ENCODE data around the gene ETV3. TPM values are rescaled to one million over a fixed set of nuclear protein-coding genes. Genes with fewer than 3 reads are reported as not detected.
"Not testable (repeated sequence)": the region's sequence is repeated elsewhere in the genome, so short reads cannot be mapped to it uniquely, and the experiment has no call there.

ETV3 gene
- total RNA-seq, 1 donor, result 17.0 TPM

DNA sequence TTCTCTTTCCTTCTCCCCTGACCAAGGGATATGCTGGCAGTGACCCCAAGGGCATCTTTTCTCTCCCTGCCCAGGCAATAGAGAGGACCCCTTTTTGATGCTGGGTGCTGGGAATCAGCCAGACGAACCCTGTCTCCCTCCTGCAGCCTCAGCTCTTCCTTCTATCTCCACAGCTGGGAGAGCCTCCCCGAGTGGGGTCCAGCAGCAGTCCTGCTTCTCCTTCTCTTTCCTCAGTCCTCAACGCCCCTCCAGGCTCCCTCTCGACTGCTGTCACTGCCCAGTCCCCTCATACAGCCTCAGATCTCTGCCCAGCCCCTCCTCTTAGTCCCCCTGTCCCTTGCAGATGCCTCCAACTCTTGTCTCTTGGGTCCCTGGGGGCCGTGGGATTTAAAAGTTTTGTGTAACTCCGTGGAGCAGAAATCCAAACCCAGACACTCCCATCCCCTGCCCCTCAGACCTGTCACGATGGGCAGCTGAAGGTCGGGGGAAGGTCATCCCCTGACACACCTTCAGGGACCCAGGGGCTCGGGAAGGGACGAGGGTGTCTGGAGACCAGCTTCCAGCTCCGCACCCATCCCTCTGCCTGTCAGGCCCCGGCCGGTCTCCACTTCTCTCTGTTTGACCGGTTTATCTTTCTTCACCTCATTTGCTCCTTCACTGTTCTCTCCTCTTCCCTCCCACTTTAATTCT, 32.8 kb downstream of the ETV3 start:
- no peak overlapping the region for H3K4me3 ChIP-seq (ENCODE audit: low read depth, low read length)
- DNase-seq (ENCODE audit: low read depth), result no peak
- TF ChIP-seq, protein P1, sequence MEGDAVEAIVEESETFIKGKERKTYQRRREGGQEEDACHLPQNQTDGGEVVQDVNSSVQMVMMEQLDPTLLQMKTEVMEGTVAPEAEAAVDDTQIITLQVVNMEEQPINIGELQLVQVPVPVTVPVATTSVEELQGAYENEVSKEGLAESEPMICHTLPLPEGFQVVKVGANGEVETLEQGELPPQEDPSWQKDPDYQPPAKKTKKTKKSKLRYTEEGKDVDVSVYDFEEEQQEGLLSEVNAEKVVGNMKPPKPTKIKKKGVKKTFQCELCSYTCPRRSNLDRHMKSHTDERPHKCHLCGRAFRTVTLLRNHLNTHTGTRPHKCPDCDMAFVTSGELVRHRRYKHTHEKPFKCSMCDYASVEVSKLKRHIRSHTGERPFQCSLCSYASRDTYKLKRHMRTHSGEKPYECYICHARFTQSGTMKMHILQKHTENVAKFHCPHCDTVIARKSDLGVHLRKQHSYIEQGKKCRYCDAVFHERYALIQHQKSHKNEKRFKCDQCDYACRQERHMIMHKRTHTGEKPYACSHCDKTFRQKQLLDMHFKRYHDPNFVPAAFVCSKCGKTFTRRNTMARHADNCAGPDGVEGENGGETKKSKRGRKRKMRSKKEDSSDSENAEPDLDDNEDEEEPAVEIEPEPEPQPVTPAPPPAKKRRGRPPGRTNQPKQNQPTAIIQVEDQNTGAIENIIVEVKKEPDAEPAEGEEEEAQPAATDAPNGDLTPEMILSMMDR (IDR thresholded peaks at IDR 0.05; ENCODE audit: insufficient read depth, low read length), result no peak

DNA sequence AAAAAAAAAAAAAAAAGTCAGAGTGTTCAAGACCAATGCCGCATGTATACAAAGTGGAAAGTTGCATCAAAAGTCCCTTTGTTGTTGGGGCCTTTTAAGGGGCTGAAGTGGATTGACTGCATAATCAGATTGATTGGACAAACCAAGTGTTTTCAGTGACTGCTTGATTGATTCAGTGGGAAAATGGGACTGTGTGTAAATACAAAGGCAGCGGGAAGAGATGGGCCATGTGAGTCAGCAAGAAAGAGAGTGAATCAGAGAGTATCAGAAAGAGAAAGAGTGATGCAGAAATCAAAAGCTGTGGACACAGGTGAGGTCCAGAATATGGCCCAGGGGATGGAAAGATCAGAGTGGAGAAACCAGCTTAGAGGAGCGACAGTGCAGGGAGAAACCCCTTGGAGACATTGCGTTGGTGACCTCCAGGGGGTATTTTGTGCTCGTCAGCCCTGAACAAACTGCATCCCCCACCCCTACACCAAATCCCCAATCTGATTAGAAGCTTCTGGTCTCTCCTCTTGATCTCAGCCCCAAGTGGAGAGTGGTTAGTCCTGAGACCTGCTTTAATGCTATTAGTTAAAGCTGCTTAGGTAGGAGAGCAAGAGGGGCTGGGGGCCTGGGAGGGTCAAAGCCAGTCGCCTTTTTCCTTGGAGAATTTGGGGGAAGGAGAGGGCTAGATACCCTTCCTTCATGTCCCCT, 33.4 kb downstream of the ETV3 start:
- DNase-seq (ENCODE audit: low read depth), result peak; percentile 12
- TF ChIP-seq, protein P1 (IDR thresholded peaks at IDR 0.05; ENCODE audit: insufficient read depth, low read length), result no peak
- no peak overlapping the region for H3K4me3 ChIP-seq (ENCODE audit: low read depth, low read length)

DNA sequence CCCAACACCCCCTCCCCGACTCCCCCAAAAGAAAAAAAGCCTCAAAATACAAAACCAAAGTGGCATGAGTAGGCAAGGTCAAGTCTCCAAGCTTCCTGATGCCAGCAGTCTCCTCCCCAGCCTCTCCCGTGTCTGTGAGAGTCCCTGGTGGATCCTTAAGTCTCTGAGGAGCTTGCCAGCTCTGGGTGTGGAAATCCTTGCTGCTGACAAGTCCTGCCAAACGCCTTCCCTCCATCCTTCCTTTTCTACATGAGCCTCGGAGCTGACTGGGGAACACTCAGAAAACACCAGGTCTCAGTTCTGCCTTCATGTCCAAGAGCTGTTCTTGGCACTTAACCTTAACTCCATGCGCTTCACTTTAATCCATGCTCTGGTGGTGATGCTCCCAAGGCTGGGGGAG, 34.9 kb downstream of the ETV3 start:
- no peak overlapping the region for H3K4me3 ChIP-seq (ENCODE audit: low read depth, low read length)
- no peak for DNase-seq (ENCODE audit: low read depth)
- TF ChIP-seq, protein P1 (IDR thresholded peaks at IDR 0.05; ENCODE audit: insufficient read depth, low read length), result no peak

DNA sequence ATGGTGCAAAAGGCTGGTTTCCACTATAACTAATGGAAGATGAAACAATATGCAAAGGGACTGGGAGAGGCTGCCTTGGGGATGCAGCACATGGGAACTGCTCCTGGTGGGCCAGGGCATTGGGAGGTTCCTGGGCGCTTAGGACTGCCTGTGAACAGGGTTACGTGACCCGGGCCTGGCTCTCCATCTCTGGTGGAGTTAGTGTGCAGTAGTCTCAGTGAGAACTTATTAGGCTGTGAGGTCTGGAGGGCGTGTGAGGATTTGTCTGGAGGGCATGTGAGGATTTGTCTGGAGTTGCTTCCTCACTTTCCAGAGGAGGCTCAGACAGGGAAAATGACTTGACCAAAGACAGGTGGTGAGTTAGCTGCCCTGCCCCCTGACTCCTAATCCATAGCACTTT, 37.0 kb downstream of the ETV3 start:
- TF ChIP-seq, protein P1 (IDR thresholded peaks at IDR 0.05; ENCODE audit: insufficient read depth, low read length), result no peak
- DNase-seq (ENCODE audit: low read depth), result no peak

DNA sequence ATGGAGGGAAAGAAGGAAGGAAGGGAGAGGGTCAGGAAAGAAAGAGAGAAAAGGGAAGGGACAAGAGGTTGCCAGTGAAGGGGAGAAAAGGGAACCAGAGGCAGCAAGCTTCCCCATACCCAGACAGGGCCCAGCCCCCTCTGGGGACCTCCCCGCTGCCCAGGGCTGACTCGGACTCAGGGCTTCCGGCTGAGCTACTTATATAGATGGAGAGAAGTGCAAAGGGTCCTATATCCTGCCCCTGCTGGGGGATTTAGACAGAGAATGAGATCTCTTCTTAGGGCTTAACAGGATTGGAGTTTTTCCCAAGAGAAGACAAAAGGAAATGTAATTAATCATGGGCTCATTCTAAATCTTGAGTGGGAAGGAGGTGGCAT, 38.6 kb downstream of the ETV3 start, which contains the start of gene ETV3L:
Gene ETV3L, minus strand, starts transcription at position 176 of the 377 bp plus-strand sequence. CDS start 285 bp downstream, outside the sequence.
- no peak within 1 kb of the TSS for H3K4me3 ChIP-seq (ENCODE audit: low read depth, low read length)
- no peak for DNase-seq (ENCODE audit: low read depth)
- TF ChIP-seq, protein P1 (IDR thresholded peaks at IDR 0.05; ENCODE audit: insufficient read depth, low read length), result no peak

More for the DNA sequence above, 37.0 kb downstream of the ETV3 start:
- H3K4me3 ChIP-seq (ENCODE audit: low read depth, low read length), result no peak overlapping the region

DNA sequence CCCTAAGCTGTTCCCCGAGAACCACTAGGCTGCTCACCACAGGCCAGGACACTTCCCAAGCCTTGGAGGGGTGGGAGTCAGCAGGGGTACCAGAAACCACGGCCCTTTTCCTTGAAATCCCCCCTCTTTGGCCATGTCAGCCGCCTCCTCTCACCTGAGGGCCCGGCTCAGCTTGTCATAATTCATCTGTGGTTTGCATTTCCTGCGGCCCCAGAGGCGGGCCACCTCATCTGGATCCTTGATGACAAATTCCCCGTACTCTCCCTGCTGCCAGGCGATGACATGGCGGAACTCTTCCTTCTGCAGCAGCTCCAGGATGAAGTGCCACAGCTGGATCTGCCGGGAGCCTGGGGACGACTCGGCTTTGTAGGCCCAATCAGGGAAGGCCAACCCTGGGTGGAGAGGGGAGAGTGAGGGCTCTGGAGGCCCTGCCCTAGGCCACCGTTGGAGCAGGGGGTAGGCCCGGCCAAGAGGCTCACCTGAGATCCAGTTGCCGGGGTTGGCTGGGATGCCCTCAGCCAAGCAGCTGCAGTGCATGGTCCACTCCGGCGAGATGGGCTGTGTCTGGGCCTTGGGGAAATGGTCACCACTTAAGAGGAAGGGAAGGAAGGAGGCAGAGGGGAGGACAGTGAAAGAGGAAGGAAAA, 39.1 kb downstream of the ETV3 start:
- not testable (repeated sequence) for H3K4me3 ChIP-seq (ENCODE audit: low read depth, low read length); DNase-seq (ENCODE audit: low read depth)

DNA sequence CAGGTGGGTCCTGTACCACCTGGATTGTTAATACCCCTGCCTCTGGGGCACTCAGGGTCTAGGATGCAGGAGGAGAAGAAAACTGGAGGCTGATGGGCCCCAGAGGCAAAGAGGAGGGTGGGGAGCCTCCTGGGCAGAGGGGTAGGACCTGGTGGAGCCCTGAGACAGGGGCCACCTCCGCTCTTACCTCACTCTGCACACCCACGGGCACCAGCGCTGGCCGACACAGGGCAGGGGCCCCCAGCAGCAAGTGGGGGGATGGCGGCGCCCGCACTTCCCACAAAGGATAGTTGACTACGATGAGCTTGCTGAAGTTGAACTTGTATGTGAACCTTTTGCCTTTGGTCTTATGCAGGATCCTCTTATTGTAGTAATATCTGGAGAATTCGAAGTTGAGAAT, 39.7 kb downstream of the ETV3 start:
- H3K4me3 ChIP-seq (ENCODE audit: low read depth, low read length), result no peak overlapping the region
- DNase-seq (ENCODE audit: low read depth), result no peak
- TF ChIP-seq, protein P1 (IDR thresholded peaks at IDR 0.05; ENCODE audit: insufficient read depth, low read length), result no peak
